Endometrium (tissue), 2 donors: ENCODE data around the gene VMAC.
"Not testable (repeated sequence)": the region's sequence is repeated elsewhere in the genome, so short reads cannot be mapped to it uniquely, and the experiment has no call there.

Experiments used
- FAIRE-seq: peaks from 2 replicates; lab custom pipeline; 2012; peaks lifted over from hg19 to GRCh38; lab: Jason Lieb, UNC
- donor health status: control.
- donor health status: control.

VMAC gene, protein sequence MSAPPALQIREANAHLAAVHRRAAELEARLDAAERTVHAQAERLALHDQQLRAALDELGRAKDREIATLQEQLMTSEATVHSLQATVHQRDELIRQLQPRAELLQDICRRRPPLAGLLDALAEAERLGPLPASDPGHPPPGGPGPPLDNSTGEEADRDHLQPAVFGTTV

GRCh38 chr19:5904352-5905113 is at the start of gene VMAC:
TSS of gene VMAC (plus strand) at chr19:5904872. CDS start at chr19:5904891, 19 bp downstream.
- FAIRE-seq: peak; percentile 100

DNA sequence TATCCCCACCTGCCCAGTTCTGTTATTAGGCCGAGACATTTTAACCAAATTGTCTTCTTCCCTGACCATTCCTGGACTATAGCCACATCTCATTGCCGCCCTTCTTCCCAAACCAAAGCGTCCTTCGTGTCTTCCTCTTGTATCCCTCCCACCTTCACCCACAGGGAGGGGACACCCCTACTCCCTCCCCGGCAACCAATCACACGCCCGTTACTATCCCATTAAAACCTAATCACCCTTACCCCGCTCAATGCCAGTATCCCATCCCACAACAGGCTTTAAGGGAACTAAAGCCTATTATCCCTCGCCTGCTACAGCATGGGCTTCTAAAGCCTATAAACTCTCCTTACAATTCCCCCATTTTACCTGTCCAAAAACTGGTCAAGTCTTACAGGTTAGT is 49.5 kb upstream of the VMAC start:
- not testable (repeated sequence) for FAIRE-seq

DNA sequence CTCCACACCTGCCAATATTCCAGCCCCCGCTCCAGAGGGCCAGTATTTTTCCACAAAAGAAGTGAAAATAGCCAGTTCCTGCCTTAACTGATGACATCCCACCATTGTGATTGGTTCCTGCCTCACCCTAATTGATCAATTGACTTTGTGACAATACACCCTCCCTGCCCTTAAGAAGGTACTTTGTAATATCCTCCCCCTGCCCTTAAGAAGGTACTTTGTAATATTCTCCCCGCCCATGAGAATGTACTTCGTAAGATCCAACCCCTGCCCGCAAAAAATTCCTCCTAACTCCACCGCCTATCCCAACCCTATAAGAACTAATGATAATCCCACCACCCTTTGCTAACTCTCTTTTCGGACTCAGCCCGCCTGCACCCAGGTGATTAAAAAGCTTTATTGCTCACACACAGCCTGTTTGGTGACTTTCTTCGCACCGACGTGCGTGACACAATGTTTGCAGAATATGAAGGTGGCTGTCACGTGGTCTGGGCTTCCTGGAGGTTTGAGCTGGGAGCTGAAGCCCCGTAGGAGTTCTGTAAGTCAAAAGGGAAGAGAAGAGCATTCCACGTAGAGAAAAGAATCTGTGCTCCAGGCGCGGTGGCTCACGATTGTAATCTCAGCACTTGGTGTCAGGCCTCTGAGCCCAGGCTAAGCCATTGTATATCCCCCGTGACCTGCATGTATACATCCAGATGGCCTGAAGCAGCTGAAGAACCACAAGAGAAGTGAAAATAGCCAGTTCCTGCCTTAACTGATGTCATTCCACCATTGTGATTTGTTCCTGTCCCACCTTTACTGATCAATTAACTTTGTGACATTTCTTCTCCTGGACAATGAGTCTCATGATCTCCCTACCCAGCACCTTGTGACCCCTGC is 47.2 kb upstream of the VMAC start:
- no peak for FAIRE-seq

- no peak for FAIRE-seq
Measured at GRCh38 chr19:5863030-5863665, 41.5 kb upstream of the VMAC start.

GRCh38 chr19:5864013-5864720 is 40.5 kb upstream of the VMAC start:
- FAIRE-seq: no peak

- FAIRE-seq: no peak
Measured at GRCh38 chr19:5864725-5865486, 39.8 kb upstream of the VMAC start.

DNA sequence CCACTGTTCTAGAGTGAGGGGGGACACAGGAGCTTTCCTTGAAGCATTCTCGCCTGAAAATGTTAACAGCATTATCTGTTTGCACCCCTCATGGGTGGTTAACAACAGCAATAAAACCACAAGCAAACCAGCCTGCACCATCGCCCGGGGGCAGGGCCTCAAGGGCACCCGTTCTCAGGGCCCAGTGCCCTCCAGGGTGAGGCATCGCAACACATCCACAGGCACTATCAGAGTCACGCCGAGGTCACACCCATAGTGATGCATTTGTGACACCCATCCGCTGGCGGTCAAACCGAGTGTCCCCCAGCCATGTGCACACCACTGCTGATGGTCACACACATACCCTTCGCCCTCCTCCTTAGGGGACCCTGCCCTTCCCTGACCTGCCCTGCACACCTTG is 38.9 kb upstream of the VMAC start:
- no peak for FAIRE-seq

DNA sequence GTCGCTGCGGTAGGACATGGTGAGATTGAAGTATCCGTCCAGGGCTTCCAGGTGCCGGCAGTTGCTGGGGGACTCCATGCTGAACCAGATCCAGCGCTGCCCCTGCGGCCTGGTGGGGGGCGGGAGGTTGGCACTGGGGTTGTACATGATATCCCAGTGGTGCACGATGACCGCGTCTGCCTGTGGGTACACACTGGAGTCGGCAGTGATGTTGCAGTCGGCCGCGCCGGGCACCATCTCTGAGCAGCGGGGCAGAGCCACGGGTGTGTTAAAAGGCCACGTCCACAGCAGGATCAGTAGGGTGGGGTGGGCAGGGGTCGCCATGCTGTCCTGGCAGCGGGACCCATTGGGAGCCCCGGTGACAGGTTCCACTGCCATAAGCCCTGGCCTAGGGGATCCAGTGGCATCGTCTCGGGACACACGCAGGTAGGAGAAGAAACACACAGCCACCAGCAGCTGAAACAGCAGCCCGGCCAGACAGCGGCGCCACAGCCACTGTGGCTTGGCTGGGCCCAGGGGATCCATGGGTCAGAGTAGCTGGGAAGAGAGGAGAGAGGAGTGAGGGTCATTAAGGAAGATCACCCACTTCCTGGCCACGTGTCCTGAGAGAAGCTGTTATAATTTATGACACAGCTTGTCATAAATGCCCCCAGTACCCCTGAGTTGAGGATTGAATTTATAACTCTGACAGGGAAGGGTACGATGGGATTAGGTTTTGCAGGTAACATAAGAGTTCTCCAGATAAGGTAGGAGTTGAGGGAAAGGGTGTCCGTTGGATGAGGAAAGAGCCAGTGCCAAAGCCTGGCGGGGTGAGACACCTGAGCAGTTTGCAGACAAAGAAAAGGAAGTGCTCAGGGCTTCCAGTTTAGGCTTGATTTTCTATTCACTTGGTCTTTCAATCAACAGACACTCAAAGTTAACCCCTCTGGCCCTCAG is 37.2 kb upstream of the VMAC start:
- no peak for FAIRE-seq

DNA sequence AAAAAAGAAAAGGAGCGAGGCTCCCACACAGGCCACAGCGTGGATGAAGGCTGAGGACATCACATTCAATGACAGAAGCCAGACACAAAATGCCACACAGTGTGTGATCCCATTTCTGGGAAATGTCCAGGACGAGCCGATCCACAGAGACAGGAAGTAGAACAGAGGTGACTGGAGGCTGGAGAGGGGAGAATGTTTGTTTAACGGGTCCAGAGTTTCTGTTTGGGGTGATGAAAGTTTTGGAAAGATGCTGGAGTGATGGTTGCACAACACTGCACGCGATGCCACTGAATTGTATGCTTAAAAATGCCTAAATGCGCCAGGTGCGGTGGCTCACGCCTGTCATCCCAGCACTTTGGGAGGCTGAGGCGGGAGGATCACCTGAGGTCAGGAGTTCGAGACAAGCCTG is 33.7 kb upstream of the VMAC start:
- FAIRE-seq: no peak

DNA sequence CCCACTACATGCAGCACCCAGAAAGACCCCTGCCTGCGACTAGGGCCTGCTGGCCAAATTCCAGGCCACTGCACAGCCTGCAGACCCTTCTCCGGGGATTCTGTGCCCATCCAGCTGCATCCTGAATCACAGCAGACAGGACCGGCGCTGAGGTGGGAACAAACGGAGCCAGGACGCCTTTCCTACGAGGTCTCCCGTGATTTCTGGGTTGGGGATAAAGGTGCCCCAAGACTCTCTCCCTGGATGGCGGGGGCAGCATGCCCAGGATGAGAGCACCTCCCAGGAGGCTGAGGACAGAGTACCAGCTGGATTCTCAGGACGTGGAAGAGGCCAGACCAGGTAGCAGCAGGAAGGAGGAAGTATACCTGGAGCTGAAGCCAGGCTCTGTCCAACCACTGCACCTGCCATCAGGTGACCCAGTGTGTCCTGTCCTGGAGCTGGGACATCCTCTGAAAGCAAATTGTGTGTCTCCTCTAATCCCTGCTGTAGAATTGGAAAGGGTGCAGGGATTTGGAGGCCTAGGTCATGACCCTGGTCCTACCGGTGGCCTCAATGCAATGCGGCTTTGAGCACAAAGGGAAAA is 31.0 kb upstream of the VMAC start:
- FAIRE-seq: no peak

DNA sequence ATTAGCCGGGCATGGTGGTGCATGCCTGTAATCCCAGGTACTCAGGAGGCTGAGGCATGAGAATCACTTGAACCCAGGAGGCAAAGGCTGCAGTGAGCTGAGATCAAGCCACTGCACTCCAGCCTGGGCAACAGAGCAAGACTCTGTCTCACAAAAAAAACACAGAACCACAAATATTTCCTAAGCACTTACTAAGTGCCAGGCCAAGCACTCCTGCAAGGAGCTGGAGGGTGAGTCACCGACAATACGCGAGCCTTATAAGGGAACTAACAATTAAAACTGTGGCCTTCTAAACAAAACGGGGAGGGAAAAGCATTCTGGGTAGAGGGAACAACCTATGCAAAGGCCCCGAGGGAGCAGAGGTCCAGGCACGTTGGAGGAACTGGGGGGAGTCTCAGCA is 30.2 kb upstream of the VMAC start:
- FAIRE-seq: not testable (repeated sequence)

- no peak for FAIRE-seq
Measured at GRCh38 chr19:5877427-5877826, 27.2 kb upstream of the VMAC start.

DNA sequence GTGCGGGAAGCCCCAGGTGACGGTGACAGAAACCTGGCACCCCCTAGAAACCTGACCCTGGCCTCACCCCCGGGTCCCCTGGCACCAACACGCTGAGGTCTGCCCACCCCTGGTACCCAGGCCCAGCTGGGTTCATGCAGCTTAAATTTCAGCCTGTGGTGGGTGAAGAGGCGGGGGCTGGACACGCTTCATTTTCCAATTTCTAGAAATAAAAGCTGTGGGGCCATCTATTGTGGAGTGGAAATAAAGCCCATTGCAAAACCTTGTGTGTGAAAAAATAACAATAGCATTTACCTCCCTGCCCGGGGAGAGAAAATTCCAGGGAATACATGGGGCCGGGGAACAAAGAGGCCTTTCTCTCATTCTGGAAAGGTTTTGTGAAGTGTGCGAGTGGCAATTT is 26.8 kb upstream of the VMAC start:
- FAIRE-seq: no peak

DNA sequence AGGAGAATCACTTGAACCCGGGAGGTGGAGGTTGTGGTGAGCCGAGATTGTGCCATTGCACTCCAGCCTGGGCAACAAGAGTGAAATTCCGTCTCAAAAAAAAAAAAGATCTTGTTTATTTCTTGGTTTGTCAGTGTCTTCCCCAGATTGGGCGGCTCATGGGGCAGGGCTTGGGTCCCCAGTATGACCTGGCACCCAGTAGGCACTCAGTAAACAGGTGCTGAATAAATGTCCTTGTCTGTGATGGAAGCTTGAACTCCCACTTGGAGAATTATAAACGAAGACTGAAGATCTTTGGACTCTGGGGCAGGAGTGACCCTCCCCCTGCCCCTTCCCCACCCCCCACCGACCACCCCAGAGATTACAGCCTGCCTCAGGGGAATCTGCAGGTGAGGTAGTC is 24.5 kb upstream of the VMAC start:
- FAIRE-seq: no peak

GRCh38 chr19:5880604-5881078 is 24.0 kb upstream of the VMAC start:
- no peak for FAIRE-seq

GRCh38 chr19:5881543-5882299 is 23.0 kb upstream of the VMAC start:
- FAIRE-seq: no peak

DNA sequence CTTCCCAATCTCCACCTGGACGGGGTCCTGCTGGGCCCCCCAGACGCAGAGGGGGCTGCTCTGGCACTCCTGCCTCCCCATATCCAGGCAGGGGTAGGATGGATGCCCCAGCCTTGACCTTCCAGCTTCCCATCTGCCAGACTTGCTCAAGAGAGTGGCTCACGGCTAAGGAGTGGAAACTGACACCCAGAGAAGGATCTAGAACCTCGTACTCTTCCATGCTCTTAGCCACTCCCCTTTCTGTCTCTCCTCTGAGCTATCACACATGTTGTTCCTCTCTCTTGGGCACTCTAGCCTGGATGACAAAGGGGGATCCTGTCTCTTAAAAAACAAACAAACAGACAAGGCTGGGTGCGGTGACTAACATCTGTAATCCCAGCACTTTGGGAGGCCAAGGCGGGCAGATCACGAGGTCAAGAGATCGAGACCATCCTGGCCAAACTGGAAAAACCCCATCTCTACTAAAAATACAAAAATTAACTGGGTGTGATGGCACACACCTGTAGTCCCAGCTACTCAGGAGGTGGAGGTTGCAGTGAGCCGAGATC is 22.2 kb upstream of the VMAC start:
- FAIRE-seq: no peak

GRCh38 chr19:5883157-5883873 is 21.4 kb upstream of the VMAC start:
- not testable (repeated sequence) for FAIRE-seq
